ENCODE results near the gene ITK. TPM values are rescaled to one million over a fixed set of nuclear protein-coding genes. Genes with fewer than 3 reads are reported as not detected.

The ITK gene
- not detected in 2 replicates for total RNA-seq (ENCODE audit: low replicate concordance)

DNA sequence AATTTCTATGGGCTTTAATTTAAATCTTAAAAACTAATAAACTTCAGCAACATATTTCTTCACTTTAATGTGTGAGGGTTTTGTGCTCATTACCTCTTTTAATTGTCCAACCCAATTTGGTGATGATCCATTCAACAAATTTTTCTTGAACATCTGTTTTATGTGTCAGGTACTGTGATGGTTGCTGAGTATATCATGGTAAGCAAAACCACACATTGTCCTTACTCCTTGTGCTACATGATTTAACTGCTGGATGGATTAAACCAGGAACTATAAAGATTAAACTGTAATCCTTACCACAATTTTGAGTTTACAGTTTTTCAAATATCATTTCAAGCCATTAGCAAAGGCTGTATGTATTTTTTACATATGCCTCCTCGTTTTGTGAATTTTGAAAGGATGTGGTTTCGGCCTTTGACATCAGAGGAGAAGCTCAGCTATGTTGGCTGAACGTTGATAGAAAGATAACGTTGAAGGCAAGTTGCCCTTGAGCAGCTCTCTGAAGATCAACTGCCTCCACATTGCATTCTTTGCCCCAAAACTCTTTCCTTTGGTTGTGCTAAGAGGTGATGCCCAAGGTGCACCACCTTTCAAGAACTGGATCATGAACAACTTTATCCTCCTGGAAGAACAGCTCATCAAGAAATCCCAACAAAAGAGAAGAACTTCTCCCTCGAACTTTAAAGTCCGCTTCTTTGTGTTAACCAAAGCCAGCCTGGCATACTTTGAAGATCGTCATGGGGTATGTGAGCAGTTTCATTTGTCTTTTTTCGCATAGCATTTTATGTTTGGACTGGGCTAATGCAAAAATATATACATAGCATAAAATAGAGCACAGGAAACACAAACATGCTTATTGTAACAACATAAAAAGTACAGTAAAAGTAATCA is at the start of gene ITK:
Gene ITK (plus strand): TSS at position 467 of the 891 bp plus-strand sequence. CDS start 138 bp downstream, at position 605.
- no peak for DNase-seq (ENCODE audit: low spot score)
- no peaks in the 10 kb centered on the region for H3K36me3 Mint-ChIP-seq
- TF ChIP-seq, protein P1, sequence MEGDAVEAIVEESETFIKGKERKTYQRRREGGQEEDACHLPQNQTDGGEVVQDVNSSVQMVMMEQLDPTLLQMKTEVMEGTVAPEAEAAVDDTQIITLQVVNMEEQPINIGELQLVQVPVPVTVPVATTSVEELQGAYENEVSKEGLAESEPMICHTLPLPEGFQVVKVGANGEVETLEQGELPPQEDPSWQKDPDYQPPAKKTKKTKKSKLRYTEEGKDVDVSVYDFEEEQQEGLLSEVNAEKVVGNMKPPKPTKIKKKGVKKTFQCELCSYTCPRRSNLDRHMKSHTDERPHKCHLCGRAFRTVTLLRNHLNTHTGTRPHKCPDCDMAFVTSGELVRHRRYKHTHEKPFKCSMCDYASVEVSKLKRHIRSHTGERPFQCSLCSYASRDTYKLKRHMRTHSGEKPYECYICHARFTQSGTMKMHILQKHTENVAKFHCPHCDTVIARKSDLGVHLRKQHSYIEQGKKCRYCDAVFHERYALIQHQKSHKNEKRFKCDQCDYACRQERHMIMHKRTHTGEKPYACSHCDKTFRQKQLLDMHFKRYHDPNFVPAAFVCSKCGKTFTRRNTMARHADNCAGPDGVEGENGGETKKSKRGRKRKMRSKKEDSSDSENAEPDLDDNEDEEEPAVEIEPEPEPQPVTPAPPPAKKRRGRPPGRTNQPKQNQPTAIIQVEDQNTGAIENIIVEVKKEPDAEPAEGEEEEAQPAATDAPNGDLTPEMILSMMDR (IDR thresholded peaks at IDR 0.05) = no peak
- TF ChIP-seq EZH2phosphoT487 (IDR thresholded peaks at IDR 0.05) = no peak
- TF ChIP-seq EZH2 (IDR thresholded peaks at IDR 0.05) = no peak
- no peak within 1 kb of the TSS for H3K27ac Mint-ChIP-seq
- Histone ChIP-seq H3F3A (ENCODE audit: low read depth) (no peaks in the 10 kb centered on the region), H3K4me1 (no peaks in the 10 kb centered on the region), H3K36me3 (no peaks in the 10 kb centered on the region), H4K20me1 (ENCODE audit: low read depth) (no peaks in the 10 kb centered on the region), H3K27ac (no peak within 1 kb of the TSS), H3K4me2 (no peak within 1 kb of the TSS), H3K79me2 (ENCODE audit: low read depth) (no peaks in the 10 kb centered on the region), H3K9ac (no peak within 1 kb of the TSS), H3K4me3 (no peak within 1 kb of the TSS), H2AFZ (replicated peaks) (no peak within 1 kb of the TSS), H3K27me3 (peaks cover 63% of the 10 kb centered on the region), H3K9me3 (ENCODE audit: low read depth) (no peaks in the 10 kb centered on the region)
- H3K27me3 Mint-ChIP-seq (ENCODE audit: insufficient read depth, low read depth) = peaks cover 2% of the 10 kb centered on the region
- H3K4me3 Mint-ChIP-seq = no peak within 1 kb of the TSS
- H3K4me1 Mint-ChIP-seq = no peaks in the 10 kb centered on the region
- H3K9me3 Mint-ChIP-seq = peaks cover 3% of the 10 kb centered on the region

- Mint-ChIP-seq H3K27ac (no peak overlapping the region), H3K4me1 (no peaks in the 10 kb centered on the region), H3K9me3 (no peaks in the 10 kb centered on the region), H3K27me3 (ENCODE audit: insufficient read depth, low read depth) (no peaks in the 10 kb centered on the region), H3K36me3 (no peaks in the 10 kb centered on the region), H3K4me3 (no peak overlapping the region)
- Histone ChIP-seq H3K79me2 (ENCODE audit: low read depth) (no peaks in the 10 kb centered on the region), H2AFZ (replicated peaks) (no peak overlapping the region), H3K4me1 (no peaks in the 10 kb centered on the region), H4K20me1 (ENCODE audit: low read depth) (no peaks in the 10 kb centered on the region), H3F3A (ENCODE audit: low read depth) (no peaks in the 10 kb centered on the region), H3K9me3 (ENCODE audit: low read depth) (no peaks in the 10 kb centered on the region), H3K27ac (no peak overlapping the region), H3K36me3 (no peaks in the 10 kb centered on the region), H3K4me3 (no peak overlapping the region), H3K27me3 (no peaks in the 10 kb centered on the region), H3K9ac (no peak overlapping the region), H3K4me2 (no peak overlapping the region)
- no peak for TF ChIP-seq EZH2phosphoT487 (IDR thresholded peaks at IDR 0.05)
- TF ChIP-seq, protein P1 (IDR thresholded peaks at IDR 0.05) = no peak
- no peak for TF ChIP-seq EZH2 (IDR thresholded peaks at IDR 0.05)
- no peak for DNase-seq (ENCODE audit: low spot score)
Measured at GRCh38 chr5:157130925-157131324, 49.7 kb upstream of the ITK start.

DNA sequence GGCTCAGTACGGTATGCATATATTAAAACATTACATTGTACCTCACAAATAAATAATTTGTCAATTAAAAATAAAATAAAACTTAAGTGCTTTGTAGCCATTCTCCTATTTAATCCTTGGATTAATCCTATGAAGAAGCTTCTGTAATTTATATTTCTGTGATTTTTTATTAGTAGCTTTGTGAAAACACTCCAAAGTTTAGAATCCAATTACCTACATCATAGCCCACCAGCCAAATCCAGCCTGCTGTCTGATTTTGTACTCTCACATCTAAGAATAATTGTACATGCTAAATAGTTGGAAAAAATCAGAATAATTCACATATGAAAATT is 48.4 kb upstream of the ITK start:
- Histone ChIP-seq H3K79me2 (ENCODE audit: low read depth) (no peaks in the 10 kb centered on the region), H3K4me1 (no peaks in the 10 kb centered on the region), H3K9ac (no peak overlapping the region), H3K9me3 (ENCODE audit: low read depth) (no peaks in the 10 kb centered on the region), H2AFZ (replicated peaks) (no peak overlapping the region), H4K20me1 (ENCODE audit: low read depth) (no peaks in the 10 kb centered on the region), H3K36me3 (no peaks in the 10 kb centered on the region), H3F3A (ENCODE audit: low read depth) (no peaks in the 10 kb centered on the region), H3K4me2 (no peak overlapping the region), H3K27me3 (no peaks in the 10 kb centered on the region), H3K27ac (no peak overlapping the region), H3K4me3 (no peak overlapping the region)
- Mint-ChIP-seq H3K9me3 (no peaks in the 10 kb centered on the region), H3K4me3 (no peak overlapping the region), H3K36me3 (peaks cover under 1% of the 10 kb centered on the region), H3K4me1 (no peaks in the 10 kb centered on the region), H3K27ac (no peak overlapping the region), H3K27me3 (ENCODE audit: insufficient read depth, low read depth) (peaks cover 3% of the 10 kb centered on the region)
- DNase-seq (ENCODE audit: low spot score) = no peak
- no peak for TF ChIP-seq EZH2phosphoT487 (IDR thresholded peaks at IDR 0.05)
- TF ChIP-seq EZH2 (IDR thresholded peaks at IDR 0.05) = no peak

- DNase-seq (ENCODE audit: low spot score) = no peak
- Histone ChIP-seq H3K4me2 (no peak overlapping the region), H4K20me1 (ENCODE audit: low read depth) (no peaks in the 10 kb centered on the region), H3K9me3 (ENCODE audit: low read depth) (no peaks in the 10 kb centered on the region), H3K27ac (no peak overlapping the region), H3K36me3 (peaks cover 7% of the 10 kb centered on the region), H2AFZ (replicated peaks) (no peak overlapping the region), H3F3A (ENCODE audit: low read depth) (no peaks in the 10 kb centered on the region), H3K4me3 (no peak overlapping the region), H3K79me2 (ENCODE audit: low read depth) (peaks cover 38% of the 10 kb centered on the region), H3K9ac (no peak overlapping the region), H3K27me3 (no peaks in the 10 kb centered on the region), H3K4me1 (no peaks in the 10 kb centered on the region)
- Mint-ChIP-seq H3K36me3 (peaks cover 29% of the 10 kb centered on the region), H3K27ac (no peak overlapping the region), H3K9me3 (no peaks in the 10 kb centered on the region), H3K27me3 (ENCODE audit: insufficient read depth, low read depth) (peaks cover 4% of the 10 kb centered on the region), H3K4me1 (peaks cover 7% of the 10 kb centered on the region), H3K4me3 (no peak overlapping the region)
- TF ChIP-seq, protein P1 (IDR thresholded peaks at IDR 0.05) = no peak
- TF ChIP-seq EZH2 (IDR thresholded peaks at IDR 0.05) = no peak
- TF ChIP-seq EZH2phosphoT487 (IDR thresholded peaks at IDR 0.05) = no peak
Measured at GRCh38 chr5:157137691-157138090, 42.9 kb upstream of the ITK start.
